Astrocyte of the cerebellum (primary cell): Measurements from ENCODE around the gene CSRP1.

Experiments
- DNase-seq: peaks from one replicate; pipeline ENCODE4 v3.0.0-alpha.2; 2011; ENCODE audit warnings: low read depth
- H3K4me3 ChIP-seq: 2 replicates; pipeline ENCODE4 v1.5.1; 2011; ENCODE audit warnings: mild to moderate bottlenecking, low read depth, low read length, moderate library complexity
- CTCF ChIP-seq: IDR thresholded peaks from 2 replicates; pipeline ENCODE4 v1.5.1; 2012; ENCODE audit warnings: low read length, low read depth, moderate library complexity, mild to moderate bottlenecking; ENCODE audit errors: missing control alignments
- in situ Hi-C: cut with HindIII; loops from 2 replicates; pipeline ENCODE4 v1.10.0; 2017; ENCODE audit warnings: low sequenced_read_pairs

Gene CSRP1

GRCh38 chr1:201542309-201543035, 35.5 kb upstream of the CSRP1 start:
- H3K4me3 ChIP-seq: no peak overlapping the region
- DNase-seq: no peak
- in situ Hi-C loops: no loop called here
- no peak for TF ChIP-seq CTCF

GRCh38 chr1:201540846-201541735, 34.2 kb upstream of the CSRP1 start:
- in situ Hi-C loops: no loop called here
- peak overlapping the region; percentile 77 for H3K4me3 ChIP-seq
- DNase-seq: no peak
- TF ChIP-seq CTCF: no peak

- no peak for TF ChIP-seq CTCF
- H3K4me3 ChIP-seq: peak overlapping the region; percentile 77
- DNase-seq: no peak
- in situ Hi-C loops: no loop called here
Observed at GRCh38 chr1:201539561-201540431, 32.9 kb upstream of the CSRP1 start.

GRCh38 chr1:201538612-201539551, 32.0 kb upstream of the CSRP1 start, which contains the start of gene NAV1:
Gene NAV1, plus strand, starts transcription at chr1:201539127. Its CDS starts 83,758 bp downstream, at chr1:201622885.
- no peak for DNase-seq
- in situ Hi-C loops: no loop called here
- peak within 1 kb of the TSS; percentile 77 for H3K4me3 ChIP-seq
- TF ChIP-seq CTCF: no peak

GRCh38 chr1:201537891-201538611, 31.1 kb upstream of the CSRP1 start:
- no peak for TF ChIP-seq CTCF
- peak overlapping the region; percentile 77 for H3K4me3 ChIP-seq
- DNase-seq: no peak
- in situ Hi-C loops: no loop called here
